TTC549 (cell line): Measurements from ENCODE around the gene TCHH.

ENCODE experiments used
- FAIRE-seq: peaks from 2 replicates; lab custom pipeline; 2012; peaks lifted over from hg19 to GRCh38; lab: Jason Lieb, UNC

Gene TCHH

DNA sequence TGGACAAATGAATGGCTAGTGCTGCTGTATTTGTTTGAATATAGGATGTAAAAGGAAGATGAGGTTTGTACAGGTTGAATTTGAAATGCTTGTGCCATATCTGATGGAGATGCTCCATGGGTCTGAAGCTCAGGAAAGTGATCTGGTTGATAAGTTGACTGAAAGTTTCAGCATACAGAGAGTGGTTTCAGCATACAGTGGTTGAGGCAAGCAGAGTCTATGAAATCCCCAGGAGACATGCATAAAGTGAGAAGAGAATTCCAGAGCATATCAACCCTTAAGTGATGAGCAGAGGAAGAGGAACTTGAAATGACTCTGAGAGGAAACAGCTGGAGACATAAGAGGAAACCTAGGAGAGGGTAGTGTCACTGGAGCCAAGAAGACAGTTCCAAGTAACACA lies 48.1 kb downstream of the TCHH start:
- no peak for FAIRE-seq

DNA sequence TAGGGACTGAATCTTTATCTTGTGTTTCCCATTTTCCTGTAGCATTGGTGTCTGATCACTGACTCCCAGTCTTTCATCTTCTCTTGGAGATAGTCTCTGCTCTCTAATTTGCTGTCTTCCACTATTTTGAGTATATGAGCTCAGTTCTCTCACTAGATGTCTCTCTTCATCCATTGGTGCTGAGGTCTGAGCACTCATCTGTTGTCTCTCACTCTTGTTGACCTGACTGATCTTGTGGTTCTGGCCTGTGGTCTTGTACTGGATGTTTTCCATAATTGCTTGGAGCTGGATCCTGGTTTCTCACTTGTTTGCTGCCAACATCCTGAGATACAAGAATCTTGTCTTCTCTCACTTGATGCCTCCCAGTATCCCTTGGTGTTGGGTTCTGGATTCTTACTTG lies 53.3 kb downstream of the TCHH start:
- FAIRE-seq = no peak
